GM18508 (cell line): ENCODE measurements around the gene FTH1.
"Not testable (repeated sequence)": the region's sequence is repeated elsewhere in the genome, so short reads cannot be mapped to it uniquely, and the experiment has no call there.

Source experiments
- ATAC-seq: cut with Tn5 transposase; IDR thresholded peaks from one replicate; pipeline ENCODE4 v1.9.1; 2021; ENCODE audit warnings: moderate number of reproducible peaks; ENCODE audit not compliant: insufficient read depth, unreplicated experiment

The FTH1 gene

GRCh38 chr11:61964666-61965271 lies 2.7 kb downstream of the FTH1 start:
- not testable (repeated sequence) for ATAC-seq

GRCh38 chr11:61964058-61964665 lies 3.3 kb downstream of the FTH1 start:
- no peak for ATAC-seq

GRCh38 chr11:61963282-61964057 lies 4.0 kb downstream of the FTH1 start:
- ATAC-seq: no peak

GRCh38 chr11:61963016-61963281 lies 4.5 kb downstream of the FTH1 start:
- ATAC-seq: no peak

GRCh38 chr11:61962213-61963015 lies 5.0 kb downstream of the FTH1 start:
- ATAC-seq: no peak

GRCh38 chr11:61961570-61962212 lies 5.7 kb downstream of the FTH1 start:
- ATAC-seq: no peak

GRCh38 chr11:61960532-61960931 lies 6.9 kb downstream of the FTH1 start:
- no peak for ATAC-seq

- ATAC-seq: no peak
Observed at GRCh38 chr11:61959678-61960077, 7.8 kb downstream of the FTH1 start.

- ATAC-seq: no peak
Observed at GRCh38 chr11:61959114-61959513, 8.3 kb downstream of the FTH1 start.

- no peak for ATAC-seq
Observed at GRCh38 chr11:61958590-61958989, 8.8 kb downstream of the FTH1 start.

GRCh38 chr11:61957021-61957770 lies 10.2 kb downstream of the FTH1 start:
- ATAC-seq: no peak

- no peak for ATAC-seq
Observed at GRCh38 chr11:61956191-61957020, 11.0 kb downstream of the FTH1 start.

- ATAC-seq: no peak
Observed at GRCh38 chr11:61955422-61956135, 11.9 kb downstream of the FTH1 start.

- no peak for ATAC-seq
Observed at GRCh38 chr11:61954851-61955421, 12.5 kb downstream of the FTH1 start.

- no peak for ATAC-seq
Observed at GRCh38 chr11:61954106-61954850, 13.2 kb downstream of the FTH1 start.

- not testable (repeated sequence) for ATAC-seq
Observed at GRCh38 chr11:61953632-61954031, 13.8 kb downstream of the FTH1 start.

- no peak for ATAC-seq
Observed at GRCh38 chr11:61952882-61953281, 14.6 kb downstream of the FTH1 start.
